GM21786 (cell line): Measurements from ENCODE around the gene KCNH8.

Experiments used
- ATAC-seq: cut with Tn5 transposase; IDR thresholded peaks from one replicate; pipeline ENCODE4 v1.9.1; 2021; ENCODE audit not compliant: unreplicated experiment

KCNH8 gene

GRCh38 chr3:19248143-19248542 lies 99.8 kb downstream of the KCNH8 start:
- ATAC-seq: peak; percentile 63

DNA sequence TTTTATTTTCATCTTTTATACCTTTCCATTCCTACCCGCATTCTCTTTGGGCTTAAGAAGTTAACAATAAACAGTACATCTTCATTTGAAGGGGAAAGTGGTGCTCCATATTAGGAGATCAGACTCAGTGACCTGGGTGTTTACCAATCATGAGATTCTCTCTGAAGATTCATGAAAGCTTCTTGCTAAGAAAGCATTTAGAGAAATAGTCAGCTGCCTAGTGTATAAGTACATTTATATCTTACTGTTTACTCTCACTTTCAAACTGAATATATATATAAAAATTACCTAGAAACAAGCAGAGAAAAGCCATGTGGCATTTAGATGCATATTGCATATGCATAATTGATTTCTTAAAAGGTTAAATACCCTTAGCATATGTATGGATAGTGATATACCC lies 100.5 kb downstream of the KCNH8 start:
- ATAC-seq: no peak

DNA sequence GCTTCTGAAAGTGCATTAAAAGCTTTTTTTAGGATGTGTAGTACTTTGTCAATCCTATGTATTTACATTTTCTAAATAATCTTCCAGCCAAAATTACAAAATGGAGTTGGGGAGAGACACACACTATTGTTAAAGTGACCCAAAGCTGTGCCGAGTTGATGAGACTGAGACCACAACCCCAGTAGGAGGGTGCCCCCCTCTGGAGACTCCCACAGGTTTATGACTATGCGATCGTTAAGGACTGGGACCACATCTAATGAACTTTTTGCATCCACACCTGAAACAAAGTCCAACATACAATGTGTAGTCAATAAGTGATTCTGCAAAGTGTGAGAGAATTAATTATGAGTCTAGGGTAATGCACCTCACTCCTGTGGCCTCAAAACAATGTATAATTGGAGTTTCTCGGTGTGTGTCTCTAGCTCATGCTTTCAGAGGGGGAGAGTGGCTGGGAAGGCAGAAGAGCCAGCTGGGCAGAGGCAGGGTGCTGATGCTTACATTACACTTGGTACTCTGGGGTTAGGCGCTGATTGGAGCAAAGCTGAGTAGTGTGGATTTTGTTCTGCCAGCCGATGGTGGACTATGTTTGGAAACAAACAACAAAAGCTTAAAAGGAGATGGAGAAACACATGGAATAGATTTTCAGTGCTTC lies 102.8 kb downstream of the KCNH8 start:
- no peak for ATAC-seq

GRCh38 chr3:19254189-19254588 lies 105.9 kb downstream of the KCNH8 start:
- ATAC-seq: no peak

DNA sequence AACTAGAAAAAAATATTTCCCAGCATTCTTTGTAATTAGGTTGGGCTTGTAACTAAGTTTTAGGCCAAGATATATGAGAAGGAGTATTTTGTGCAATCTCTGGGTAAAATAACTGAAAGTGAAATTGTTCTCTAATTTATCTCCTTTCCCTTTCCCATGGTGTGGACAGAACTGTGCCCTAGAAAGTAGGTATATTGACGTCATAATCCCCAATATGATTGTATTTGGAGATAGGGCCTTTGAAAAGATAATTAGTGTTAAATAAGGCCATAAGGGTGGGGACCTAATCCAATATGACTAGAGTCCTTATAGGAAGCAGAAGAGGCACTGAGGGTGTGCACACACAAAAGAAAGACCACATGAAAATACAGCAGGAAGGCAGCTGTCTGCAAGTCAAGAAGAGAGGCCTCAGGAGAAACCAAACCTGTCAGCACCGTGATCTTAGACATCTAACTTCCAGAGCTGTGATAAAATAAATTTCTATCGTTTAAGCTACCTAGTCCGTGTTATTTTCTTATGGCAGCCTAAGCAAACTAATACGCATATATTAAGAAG lies 106.6 kb downstream of the KCNH8 start:
- ATAC-seq: no peak

GRCh38 chr3:19256313-19256712 lies 108.0 kb downstream of the KCNH8 start:
- no peak for ATAC-seq

- ATAC-seq: no peak
Observed at GRCh38 chr3:19263606-19264005, 115.3 kb downstream of the KCNH8 start.

- ATAC-seq: no peak
Observed at GRCh38 chr3:19264424-19264823, 116.1 kb downstream of the KCNH8 start.

- ATAC-seq: no peak
Observed at GRCh38 chr3:19267040-19267439, 118.7 kb downstream of the KCNH8 start.

DNA sequence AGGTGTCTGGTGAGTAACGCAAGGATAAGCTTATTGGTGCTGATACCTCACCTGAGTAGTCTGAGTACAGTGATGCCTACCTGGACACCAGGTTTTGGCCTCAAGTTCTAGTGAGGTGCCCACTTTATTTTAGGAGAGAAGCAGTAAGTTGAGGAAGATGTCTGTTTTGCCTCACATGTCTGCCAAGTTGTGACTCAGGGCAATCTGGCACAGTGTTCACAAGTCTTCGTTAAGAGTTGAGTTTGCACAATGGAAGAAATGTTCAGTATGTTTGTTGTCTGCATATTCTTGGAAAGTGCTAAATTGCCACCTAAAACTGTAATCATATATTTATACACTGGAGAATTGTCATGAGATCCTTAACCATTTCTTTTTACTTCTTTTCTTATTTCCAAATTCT lies 122.2 kb downstream of the KCNH8 start:
- no peak for ATAC-seq

DNA sequence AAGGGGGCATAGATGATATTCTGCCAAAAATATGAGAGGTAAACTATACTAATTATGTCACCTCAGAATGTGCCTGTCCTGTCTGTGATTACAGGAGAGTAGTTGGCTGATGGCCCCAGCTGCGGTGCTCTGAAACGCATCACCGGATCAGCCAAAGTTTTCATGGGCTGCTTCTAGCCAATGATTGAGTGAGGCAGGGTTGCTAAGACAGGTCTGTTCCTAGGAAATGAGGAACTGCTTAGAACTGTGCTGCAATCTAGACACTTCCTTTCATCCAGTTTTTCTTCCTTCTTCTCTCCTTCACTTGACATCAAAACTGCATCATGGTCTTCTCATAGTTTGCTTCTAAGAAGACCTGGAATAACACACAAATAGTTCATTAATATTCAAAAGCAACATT lies 124.0 kb downstream of the KCNH8 start:
- no peak for ATAC-seq

GRCh38 chr3:19273091-19273490 lies 124.8 kb downstream of the KCNH8 start:
- ATAC-seq: no peak

DNA sequence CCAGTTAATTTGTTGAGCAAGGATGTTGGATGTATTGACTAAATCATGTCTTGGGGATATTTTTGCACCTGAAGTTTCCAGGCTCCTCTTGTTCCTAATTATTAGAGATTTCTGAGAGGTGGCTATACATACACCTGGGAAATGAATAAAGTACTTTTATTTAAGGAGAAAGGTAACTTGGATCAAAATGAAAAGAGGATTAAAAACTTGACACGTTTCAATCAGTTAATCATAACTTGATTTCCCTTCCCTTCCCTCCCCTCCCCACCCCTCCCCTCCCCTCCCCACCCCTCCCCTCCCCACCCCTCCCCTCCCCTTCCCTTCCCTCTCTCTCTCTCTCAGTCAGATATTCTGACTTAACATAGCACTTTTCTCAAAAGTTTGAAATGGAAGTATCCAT lies 126.3 kb downstream of the KCNH8 start:
- ATAC-seq: no peak

- ATAC-seq: no peak
Observed at GRCh38 chr3:19284974-19285373, 136.7 kb downstream of the KCNH8 start.

- no peak for ATAC-seq
Observed at GRCh38 chr3:19293295-19293694, 145.0 kb downstream of the KCNH8 start.

DNA sequence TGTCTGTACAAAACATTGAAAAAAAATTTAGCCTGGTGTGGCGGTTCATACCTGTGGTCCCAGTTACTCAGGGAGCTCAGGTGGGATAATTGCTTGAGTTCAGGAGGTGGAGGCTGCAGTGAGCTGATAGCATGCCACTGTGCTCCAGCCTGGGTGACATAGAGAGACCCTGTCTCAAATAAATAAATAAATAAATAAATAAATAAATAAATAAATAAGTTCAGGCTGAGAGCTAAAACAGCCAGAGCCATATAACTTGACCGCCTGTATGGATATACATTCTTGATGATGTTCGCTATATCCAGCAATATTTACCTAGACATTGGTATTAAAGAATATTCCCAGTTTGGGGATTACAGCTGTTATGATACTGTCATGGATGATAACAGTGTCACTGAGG lies 146.9 kb downstream of the KCNH8 start:
- no peak for ATAC-seq

GRCh38 chr3:19331931-19332330 lies 183.6 kb downstream of the KCNH8 start:
- ATAC-seq: no peak

DNA sequence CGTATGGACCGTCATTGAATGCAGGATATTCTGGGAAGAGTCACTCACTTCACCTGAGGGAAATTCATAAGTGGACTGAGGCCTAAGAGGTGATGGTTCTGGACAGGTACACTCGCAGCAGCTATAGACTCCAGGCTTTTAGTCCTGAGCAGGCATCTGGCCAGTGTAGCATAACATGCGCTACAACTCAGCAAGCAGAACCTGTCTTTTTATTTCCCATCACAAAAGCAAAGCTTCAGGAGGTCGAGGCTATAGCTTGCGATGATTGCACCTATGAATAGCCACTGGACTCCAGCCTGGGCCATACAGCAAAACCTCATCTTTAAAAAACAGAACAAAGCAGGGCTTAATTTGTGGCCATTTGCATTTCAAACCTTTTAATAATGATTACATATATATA lies 185.8 kb downstream of the KCNH8 start:
- ATAC-seq: no peak

- no peak for ATAC-seq
Observed at GRCh38 chr3:19338769-19339168, 190.5 kb downstream of the KCNH8 start.

- no peak for ATAC-seq
Observed at GRCh38 chr3:19342389-19342788, 194.1 kb downstream of the KCNH8 start.

- no peak for ATAC-seq
Observed at GRCh38 chr3:19346759-19347158, 198.4 kb downstream of the KCNH8 start.

- ATAC-seq: no peak
Observed at GRCh38 chr3:19347671-19348070, 199.4 kb downstream of the KCNH8 start.

GRCh38 chr3:19348500-19348899 lies 200.2 kb downstream of the KCNH8 start:
- ATAC-seq: no peak
